ENCODE measurements around the gene TRIM56. TPM values are rescaled to one million over a fixed set of nuclear protein-coding genes. Genes with fewer than 3 reads are reported as not detected.
"Not testable (repeated sequence)": the region's sequence is repeated elsewhere in the genome, so short reads cannot be mapped to it uniquely, and the experiment has no call there.

Gene TRIM56
- total and polyA plus RNA-seq, 7 donors = 3.2 to 15.7 (median 12.6) TPM

DNA sequence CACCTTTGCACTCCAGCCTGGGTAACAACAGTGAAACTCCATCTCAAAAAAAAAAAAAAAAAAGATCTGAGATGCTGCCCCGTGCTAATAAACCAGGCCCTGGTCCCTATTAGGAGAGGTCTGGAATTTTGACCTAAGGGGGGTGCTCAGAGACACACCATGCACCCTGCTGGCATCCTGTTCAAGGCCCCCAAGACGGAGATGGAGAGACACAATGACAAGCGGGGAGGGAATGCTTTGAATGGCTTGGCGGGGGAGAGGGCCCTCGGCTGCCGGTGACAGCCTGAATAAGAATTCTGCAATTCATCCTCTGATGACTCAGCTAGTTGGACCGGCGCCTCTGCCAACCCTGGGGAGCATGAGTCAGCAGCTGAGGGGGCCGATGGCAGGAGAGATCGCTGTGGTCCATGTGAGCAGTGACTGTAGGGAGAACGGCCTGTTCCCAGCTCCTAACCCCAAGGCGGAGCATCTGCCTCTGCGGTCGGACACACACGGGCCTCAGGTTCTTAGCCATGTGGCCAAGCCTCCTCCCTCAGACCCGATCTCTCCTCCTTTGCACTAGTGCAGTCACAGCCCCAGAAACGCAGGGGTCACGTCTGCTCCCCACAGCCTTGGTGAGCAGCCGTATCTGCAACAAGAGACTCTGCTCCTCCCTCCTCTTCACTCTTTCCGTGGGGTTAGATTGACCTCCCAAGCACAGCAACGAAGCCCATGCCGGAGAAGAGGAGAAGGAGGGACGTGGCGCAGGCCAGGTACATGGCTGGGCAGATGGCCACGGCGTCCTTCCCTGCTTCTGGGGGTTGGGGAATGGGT, 14.9 kb downstream of the TRIM56 start:
- ATAC-seq (peak; percentile 96 to 98 (median 96)), DNase-seq (peak; percentile 96)
- Histone ChIP-seq H3K4me3 (peak overlapping the region; percentile 15), H3K9me3 (no peaks in the 10 kb centered on the region), H3K4me1 (peaks cover 16% of the 10 kb centered on the region), H3K27me3 (ENCODE audit: insufficient read depth in 3 of 3, low read length in 2 of 3) (peaks cover 0 to 9% (median 4%) of the 10 kb centered on the region in 3 donors), H3K27ac (peak overlapping the region; percentile 73), H3K36me3 (ENCODE audit: insufficient read depth in 1 of 2, low read depth in 1 of 2) (no peaks in the 10 kb centered on the region)
- TF ChIP-seq CTCF (IDR thresholded peaks at IDR 0.05) = no peak
- WGBS, 3 donors = 22 to 31% (median 24%) methylated on average over 26 of the region's 26 CpGs
- intact Hi-C loops (cut with DNase I) = no loop called here

DNA sequence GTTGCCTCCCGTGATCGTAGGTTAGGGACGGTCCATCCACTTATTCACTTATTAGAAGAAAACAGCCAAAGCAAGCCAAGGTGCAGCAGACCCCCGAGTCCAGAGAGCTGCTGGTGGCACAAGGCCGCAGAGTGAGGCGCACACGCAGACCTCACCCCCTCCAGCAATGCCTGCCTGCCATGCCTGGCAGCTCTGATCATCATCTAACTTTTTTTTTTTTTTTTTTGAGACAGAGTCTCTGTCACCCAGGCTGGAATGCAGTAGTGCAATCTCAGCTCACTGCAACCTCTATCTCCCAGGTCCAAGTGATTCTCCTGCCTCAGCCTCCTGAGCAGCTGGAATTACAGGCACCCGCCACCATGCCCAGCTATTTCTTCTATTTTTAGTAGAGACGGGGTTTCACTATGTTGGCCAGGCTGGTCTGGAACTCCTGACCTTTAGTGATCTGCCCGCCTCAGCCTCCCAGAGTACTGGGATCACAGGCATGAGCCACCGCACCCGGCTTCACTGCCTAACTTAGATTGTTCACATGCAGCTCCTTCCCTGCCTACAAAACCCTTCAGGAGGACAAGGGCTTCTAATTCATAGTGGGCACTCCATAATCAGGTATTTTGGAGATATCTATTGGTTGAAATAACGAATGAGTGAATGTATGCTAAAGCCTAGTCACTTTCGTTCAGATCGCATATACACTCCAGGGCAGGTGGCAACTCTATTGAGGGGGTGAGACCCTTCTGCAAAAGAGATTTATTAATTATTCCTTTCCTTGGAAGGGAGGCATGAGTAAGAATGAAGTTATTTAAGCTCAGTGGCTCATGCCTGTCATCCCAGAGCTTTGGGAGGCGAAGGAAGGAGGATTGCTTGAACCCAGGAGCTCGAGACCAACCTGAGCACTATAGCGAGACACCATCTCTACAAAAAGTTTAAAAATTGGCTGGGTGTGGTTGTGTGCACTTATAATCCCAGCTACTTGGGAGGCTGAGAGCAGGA, 15.9 kb downstream of the TRIM56 start:
- no peak for ATAC-seq
- peak in 1 of 2 donors; percentile 19 for DNase-seq
- Histone ChIP-seq H3K27ac (peak overlapping the region; percentile 73), H3K27me3 (ENCODE audit: insufficient read depth in 3 of 3, low read length in 2 of 3) (peaks cover 0 to 15% (median 4%) of the 10 kb centered on the region in 3 donors), H3K9me3 (no peaks in the 10 kb centered on the region), H3K4me3 (no peak overlapping the region), H3K36me3 (ENCODE audit: insufficient read depth in 1 of 2, low read depth in 1 of 2) (no peaks in the 10 kb centered on the region), H3K4me1 (peaks cover 16% of the 10 kb centered on the region)
- WGBS, 3 donors = 84 to 89% (median 87%) methylated on average over 18 of the region's 18 CpGs
- no peak for TF ChIP-seq CTCF (IDR thresholded peaks at IDR 0.05)
- intact Hi-C loops (cut with DNase I) = no loop called here

GRCh38 chr7:101102026-101102425, 16.7 kb downstream of the TRIM56 start:
- Histone ChIP-seq H3K4me1 (peaks cover 16% of the 10 kb centered on the region), H3K36me3 (ENCODE audit: insufficient read depth in 1 of 2, low read depth in 1 of 2) (no peaks in the 10 kb centered on the region), H3K27ac (no peak overlapping the region), H3K9me3 (no peaks in the 10 kb centered on the region), H3K27me3 (ENCODE audit: insufficient read depth in 3 of 3, low read length in 2 of 3) (peaks cover 0 to 22% (median 4%) of the 10 kb centered on the region in 3 donors), H3K4me3 (no peak overlapping the region)
- DNase-seq (no peak), ATAC-seq (no peak)
- no peak for TF ChIP-seq CTCF (IDR thresholded peaks at IDR 0.05)
- WGBS, 3 donors = 89 to 91% (median 91%) methylated on average over 6 of the region's 6 CpGs
- intact Hi-C loops (cut with DNase I) = no loop called here

DNA sequence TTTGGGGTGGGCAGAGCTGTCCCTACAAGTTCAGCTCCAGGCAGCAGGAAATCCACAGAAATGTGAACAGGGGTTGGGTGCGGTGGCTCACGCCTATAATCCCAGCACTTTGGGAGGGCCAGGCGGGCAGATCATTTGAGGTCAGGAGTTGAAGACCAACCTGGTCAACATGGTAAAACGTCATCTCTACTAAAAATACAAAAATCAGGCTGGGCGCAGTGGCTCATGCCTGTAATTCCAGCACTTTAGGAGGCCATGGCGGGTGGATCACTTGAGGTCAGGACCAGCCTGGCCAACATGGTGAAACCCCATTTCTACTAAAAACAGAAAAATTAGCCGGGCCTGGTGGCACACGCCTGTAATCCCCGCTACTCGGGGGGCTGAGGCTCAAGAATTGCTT, 18.4 kb downstream of the TRIM56 start:
- Histone ChIP-seq H3K4me1 (peaks cover 16% of the 10 kb centered on the region), H3K27me3 (ENCODE audit: insufficient read depth in 3 of 3, low read length in 2 of 3) (peaks cover 0 to 27% (median 9%) of the 10 kb centered on the region in 3 donors)
- H3K36me3 ChIP-seq (ENCODE audit: insufficient read depth in 1 of 2, low read depth in 1 of 2); H3K9me3 ChIP-seq; ATAC-seq; H3K4me3 ChIP-seq; H3K27ac ChIP-seq; intact Hi-C loops (cut with DNase I): not testable (repeated sequence)
- WGBS, 3 donors = 80 to 89% (median 86%) methylated on average over 10 of the region's 10 CpGs
- peak in 1 of 2 donors; percentile 9 for DNase-seq
